ENCODE measurements around the gene SPR.

The SPR gene

DNA sequence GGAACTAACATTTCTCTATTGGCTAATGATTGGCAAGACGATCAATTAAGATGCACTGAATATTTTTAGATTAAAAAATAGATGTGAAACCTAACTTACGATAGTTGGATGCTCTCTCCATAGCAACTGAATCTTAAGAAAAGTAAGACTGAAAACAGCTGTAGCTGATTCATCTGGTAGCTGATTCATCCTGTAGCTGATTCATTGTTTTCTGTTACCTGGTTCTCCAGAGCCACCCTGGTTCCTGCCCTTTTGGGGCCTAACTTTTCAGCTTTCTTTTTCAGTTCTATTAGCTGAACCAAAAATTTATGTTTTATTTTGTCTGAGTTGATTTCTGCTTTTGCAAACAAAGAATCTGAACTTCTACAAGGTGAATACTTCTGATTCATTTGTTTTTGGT lies 22.7 kb upstream of the SPR start:
- H2AFZ ChIP-seq (ENCODE audit: low read depth, low read length): no peak overlapping the region
- H3K4me1 ChIP-seq (ENCODE audit: insufficient read depth, low read length): peaks cover 3% of the 10 kb centered on the region
- H3K9me3 ChIP-seq (ENCODE audit: low read length): no peaks in the 10 kb centered on the region
- H3K27me3 ChIP-seq (ENCODE audit: insufficient read depth, low read length): peaks cover 3% of the 10 kb centered on the region
- H3K36me3 ChIP-seq (ENCODE audit: insufficient read depth, low read length): no peaks in the 10 kb centered on the region
- H3K4me3 ChIP-seq (ENCODE audit: low read length): no peak overlapping the region

DNA sequence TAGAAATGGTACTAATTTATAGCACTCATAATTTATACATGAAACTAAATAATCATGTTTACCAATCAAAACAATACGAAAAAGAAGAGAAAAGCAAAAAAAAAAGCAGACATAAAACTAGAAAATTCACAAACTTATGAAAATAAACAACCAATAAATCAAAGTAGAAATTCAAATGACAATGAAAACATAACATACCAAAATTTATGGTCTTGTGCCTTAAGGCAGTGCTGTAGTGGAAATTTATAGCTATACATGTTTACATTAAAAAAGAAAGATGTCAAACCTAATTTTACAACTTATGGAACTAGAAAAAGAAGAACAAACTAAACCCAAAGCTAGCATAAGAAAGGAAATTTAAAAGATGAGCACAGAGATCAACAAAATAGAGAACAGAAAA lies 16.1 kb upstream of the SPR start:
- no peaks in the 10 kb centered on the region for H3K9me3 ChIP-seq (ENCODE audit: low read length)
- H3K4me1 ChIP-seq (ENCODE audit: insufficient read depth, low read length): no peaks in the 10 kb centered on the region
- H3K36me3 ChIP-seq (ENCODE audit: insufficient read depth, low read length): no peaks in the 10 kb centered on the region
- H2AFZ ChIP-seq (ENCODE audit: low read depth, low read length): no peak overlapping the region
- H3K4me3 ChIP-seq (ENCODE audit: low read length): no peak overlapping the region
- H3K27me3 ChIP-seq (ENCODE audit: insufficient read depth, low read length): peaks cover 2% of the 10 kb centered on the region

DNA sequence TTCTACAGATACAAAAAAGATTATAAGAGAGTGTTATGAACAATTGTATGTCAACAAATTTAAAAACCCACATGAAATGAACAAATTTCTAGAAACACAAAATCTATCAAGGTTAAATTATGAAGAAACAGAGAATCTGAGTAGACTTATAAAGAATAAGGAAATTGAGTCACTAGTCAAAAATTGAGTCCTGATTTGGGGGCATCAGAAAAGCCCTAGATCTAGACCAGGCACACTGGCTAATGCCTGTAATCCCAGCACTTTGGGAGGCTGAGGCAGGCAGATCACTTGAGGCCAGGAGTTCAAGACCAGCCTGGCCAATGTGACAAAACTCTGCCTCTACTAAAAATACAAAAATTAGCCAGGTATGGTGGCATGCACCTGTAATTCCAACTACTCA lies 15.3 kb upstream of the SPR start:
- H2AFZ ChIP-seq (ENCODE audit: low read depth, low read length): no peak overlapping the region
- H3K4me3 ChIP-seq (ENCODE audit: low read length): no peak overlapping the region
- no peaks in the 10 kb centered on the region for H3K36me3 ChIP-seq (ENCODE audit: insufficient read depth, low read length)
- peaks cover 2% of the 10 kb centered on the region for H3K27me3 ChIP-seq (ENCODE audit: insufficient read depth, low read length)
- H3K4me1 ChIP-seq (ENCODE audit: insufficient read depth, low read length): no peaks in the 10 kb centered on the region
- no peaks in the 10 kb centered on the region for H3K9me3 ChIP-seq (ENCODE audit: low read length)

DNA sequence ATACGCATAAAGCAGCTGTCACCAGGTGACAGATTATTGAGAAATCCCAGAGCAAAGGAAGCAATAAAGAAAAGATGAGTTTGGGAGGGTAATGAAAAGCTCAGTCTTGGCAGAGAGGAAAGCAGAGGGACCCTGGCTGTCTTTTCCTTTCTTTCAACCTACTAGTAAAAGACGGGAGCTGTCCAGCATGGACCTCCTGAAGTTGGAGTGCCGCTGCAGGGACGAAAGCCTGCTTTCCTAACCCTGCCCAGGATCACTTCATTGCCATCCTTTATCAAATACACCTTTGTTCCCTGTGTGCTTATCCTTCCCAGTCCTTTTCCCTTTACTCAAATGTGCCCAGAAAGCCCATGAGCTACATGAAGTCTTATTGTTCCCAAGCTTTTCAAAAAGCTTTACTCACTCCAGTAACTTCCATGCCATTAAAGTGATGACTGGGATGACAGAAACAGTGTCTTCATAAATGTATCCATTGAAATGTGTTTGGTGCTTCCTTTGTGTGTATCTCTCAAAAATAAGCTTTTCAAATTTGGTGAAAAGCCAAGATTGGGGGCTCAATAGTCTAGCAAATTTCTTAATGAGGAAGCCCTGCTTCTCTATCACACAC lies 3.7 kb upstream of the SPR start:
- Histone ChIP-seq H3K4me1 (ENCODE audit: insufficient read depth, low read length) (no peaks in the 10 kb centered on the region), H3K9me3 (ENCODE audit: low read length) (no peaks in the 10 kb centered on the region), H2AFZ (ENCODE audit: low read depth, low read length) (no peak overlapping the region), H3K36me3 (ENCODE audit: insufficient read depth, low read length) (no peaks in the 10 kb centered on the region), H3K27me3 (ENCODE audit: insufficient read depth, low read length) (peaks cover 21% of the 10 kb centered on the region), H3K4me3 (ENCODE audit: low read length) (no peak overlapping the region)

DNA sequence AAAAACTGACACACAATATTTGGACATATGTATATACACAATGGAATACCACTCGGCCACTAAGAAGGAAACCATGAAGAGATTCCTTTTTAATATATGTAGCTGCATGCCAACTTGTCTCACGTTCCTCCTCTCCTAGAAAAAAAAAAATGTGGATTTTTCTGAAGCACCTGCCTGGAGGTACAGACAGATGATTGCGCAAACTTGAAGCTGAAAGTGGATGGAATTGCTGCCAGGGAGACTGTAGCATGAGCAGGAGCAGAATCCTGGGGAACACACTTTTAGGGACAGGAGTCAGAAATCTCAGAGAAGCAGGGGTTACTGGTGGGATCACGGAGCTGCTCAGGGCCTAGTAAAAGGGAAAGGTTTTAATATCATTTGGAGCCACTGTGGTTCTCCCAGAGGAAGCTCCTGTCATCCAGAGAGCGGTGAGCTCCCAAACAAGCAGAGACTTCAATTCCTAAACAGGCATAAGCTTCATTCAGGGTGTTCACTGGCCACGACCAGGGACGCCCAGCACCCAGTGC lies 640 bp upstream of the SPR start:
- no peaks in the 10 kb centered on the region for H3K9me3 ChIP-seq (ENCODE audit: low read length)
- H3K36me3 ChIP-seq (ENCODE audit: insufficient read depth, low read length): no peaks in the 10 kb centered on the region
- H3K4me3 ChIP-seq (ENCODE audit: low read length): peak overlapping the region; percentile 52
- peak overlapping the region; percentile 96 for H2AFZ ChIP-seq (ENCODE audit: low read depth, low read length)
- peaks cover 16% of the 10 kb centered on the region for H3K27me3 ChIP-seq (ENCODE audit: insufficient read depth, low read length)
- no peaks in the 10 kb centered on the region for H3K4me1 ChIP-seq (ENCODE audit: insufficient read depth, low read length)

DNA sequence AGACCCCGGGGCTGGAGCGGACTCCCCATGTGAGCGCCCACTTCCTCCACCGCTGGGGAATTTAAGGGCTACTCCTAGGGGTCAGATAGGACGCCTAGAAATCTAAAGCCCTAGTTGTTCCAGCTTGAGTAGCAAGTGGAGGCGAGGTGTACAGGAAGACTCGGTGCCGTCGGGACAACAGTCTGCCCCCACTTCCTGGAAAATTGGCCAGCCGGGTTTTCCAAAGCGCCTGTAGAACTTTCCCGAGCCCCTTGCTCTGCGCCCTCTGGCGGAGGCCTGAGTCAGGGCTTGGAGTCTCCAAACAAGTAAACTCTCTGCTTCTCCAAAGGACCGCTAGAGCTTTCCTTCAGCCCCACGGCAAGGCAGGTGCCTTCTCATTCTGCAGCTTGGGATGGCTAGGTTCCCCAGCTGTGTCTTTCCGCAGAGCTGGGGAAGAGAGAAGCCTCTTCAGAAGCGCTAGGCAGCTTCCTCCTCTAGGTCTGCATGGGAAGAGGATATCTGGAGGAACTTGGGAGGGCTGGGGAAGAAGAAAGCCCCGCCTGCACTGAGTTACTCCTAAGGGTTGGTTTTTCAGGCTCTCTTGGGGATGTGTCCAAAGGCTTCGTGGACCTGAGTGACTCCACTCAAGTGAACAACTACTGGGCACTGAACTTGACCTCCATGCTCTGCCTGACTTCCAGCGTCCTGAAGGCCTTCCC lies 681 bp downstream of the SPR start:
- Histone ChIP-seq H3K36me3 (ENCODE audit: insufficient read depth, low read length) (no peaks in the 10 kb centered on the region), H3K27me3 (ENCODE audit: insufficient read depth, low read length) (peaks cover 16% of the 10 kb centered on the region), H3K9me3 (ENCODE audit: low read length) (no peaks in the 10 kb centered on the region), H2AFZ (ENCODE audit: low read depth, low read length) (peak overlapping the region; percentile 96), H3K4me3 (ENCODE audit: low read length) (peak overlapping the region; percentile 52), H3K4me1 (ENCODE audit: insufficient read depth, low read length) (no peaks in the 10 kb centered on the region)

DNA sequence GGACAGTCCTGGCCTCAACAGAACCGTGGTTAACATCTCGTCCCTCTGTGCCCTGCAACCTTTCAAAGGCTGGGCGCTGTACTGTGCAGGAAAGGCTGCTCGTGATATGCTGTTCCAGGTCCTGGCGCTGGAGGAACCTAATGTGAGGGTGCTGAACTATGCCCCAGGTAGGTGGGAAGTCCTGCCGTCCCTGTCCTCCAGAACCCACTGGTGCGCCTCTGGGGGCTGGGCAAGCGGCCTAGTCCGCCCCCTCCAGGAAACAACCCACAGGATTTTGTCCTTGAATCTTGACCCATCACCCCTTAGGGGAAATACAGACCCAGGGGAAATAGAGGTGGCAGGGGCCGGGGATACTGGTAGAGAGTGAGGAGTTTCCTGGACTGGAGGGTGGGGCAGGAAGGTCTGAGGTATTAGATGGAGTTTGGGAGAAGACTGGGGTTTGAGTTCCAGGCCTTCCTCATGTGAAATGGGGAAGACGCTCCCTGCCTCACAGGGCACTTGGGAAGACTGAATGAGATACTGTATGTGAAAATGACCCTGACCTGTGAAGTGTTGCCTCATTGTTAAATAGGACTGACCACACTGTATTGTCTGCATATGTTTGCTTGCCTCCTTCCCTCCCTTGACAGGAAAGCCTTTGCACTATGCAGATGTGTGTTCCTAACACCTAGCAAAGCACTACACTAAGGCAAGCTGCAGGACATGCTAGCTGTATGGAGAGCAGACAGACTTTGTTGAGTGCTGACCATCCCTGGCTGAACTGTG lies 1.4 kb downstream of the SPR start:
- H3K4me3 ChIP-seq (ENCODE audit: low read length): no peak overlapping the region
- H3K27me3 ChIP-seq (ENCODE audit: insufficient read depth, low read length): peaks cover 16% of the 10 kb centered on the region
- H3K36me3 ChIP-seq (ENCODE audit: insufficient read depth, low read length): no peaks in the 10 kb centered on the region
- no peaks in the 10 kb centered on the region for H3K9me3 ChIP-seq (ENCODE audit: low read length)
- H2AFZ ChIP-seq (ENCODE audit: low read depth, low read length): no peak overlapping the region
- H3K4me1 ChIP-seq (ENCODE audit: insufficient read depth, low read length): no peaks in the 10 kb centered on the region

DNA sequence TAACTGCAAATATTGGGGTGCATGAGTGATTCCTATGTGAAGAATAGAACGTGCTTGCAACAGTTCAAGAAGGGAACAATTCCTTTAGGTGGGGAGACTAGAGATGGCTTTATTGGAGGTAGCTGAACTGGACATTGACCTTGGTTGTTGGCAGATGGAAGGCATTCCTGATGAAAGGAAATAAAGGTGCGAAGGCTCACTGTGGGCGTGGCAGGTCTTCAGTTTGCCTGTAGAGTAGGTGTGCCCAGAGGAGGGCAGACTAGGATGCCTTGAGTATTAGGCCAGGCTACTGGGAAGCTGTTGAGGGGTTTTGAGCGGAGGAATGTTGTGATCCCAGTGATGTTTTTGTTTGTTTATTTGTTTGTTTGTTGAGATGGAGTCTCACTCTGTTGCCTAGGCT lies 2.8 kb downstream of the SPR start:
- no peak overlapping the region for H2AFZ ChIP-seq (ENCODE audit: low read depth, low read length)
- no peak overlapping the region for H3K4me3 ChIP-seq (ENCODE audit: low read length)
- H3K4me1 ChIP-seq (ENCODE audit: insufficient read depth, low read length): no peaks in the 10 kb centered on the region
- peaks cover 24% of the 10 kb centered on the region for H3K27me3 ChIP-seq (ENCODE audit: insufficient read depth, low read length)
- no peaks in the 10 kb centered on the region for H3K36me3 ChIP-seq (ENCODE audit: insufficient read depth, low read length)
- no peaks in the 10 kb centered on the region for H3K9me3 ChIP-seq (ENCODE audit: low read length)

DNA sequence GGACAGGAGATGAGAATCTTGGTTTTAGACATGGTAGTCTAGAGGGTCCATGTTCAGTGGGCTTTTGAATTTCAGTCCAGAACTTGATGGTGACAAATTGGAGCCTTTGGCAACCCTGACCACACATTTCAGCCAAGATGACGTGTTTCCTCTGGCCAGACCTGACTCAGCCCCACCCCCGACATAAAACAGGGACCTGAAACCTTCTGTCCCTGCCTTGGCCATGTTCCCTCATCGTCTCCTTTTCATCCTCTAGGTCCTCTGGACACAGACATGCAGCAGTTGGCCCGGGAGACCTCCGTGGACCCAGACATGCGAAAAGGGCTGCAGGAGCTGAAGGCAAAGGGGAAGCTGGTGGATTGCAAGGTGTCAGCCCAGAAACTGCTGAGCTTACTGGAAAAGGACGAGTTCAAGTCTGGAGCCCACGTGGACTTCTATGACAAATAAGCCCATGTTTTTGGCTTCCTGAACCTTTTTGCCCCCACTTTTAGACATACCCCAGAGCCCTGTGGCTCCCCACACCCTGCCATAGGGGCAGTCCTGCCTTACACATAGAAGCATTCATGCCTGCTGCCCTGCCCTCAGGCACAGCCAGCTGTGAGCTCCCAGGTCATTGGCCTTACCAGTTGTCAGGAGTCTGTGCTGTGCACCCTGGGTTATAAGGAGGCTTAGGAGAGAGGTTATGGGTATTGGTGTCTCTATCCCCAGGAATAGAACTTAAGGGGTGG lies 4.0 kb downstream of the SPR start:
- Histone ChIP-seq H3K9me3 (ENCODE audit: low read length) (no peaks in the 10 kb centered on the region), H2AFZ (ENCODE audit: low read depth, low read length) (no peak overlapping the region), H3K4me3 (ENCODE audit: low read length) (no peak overlapping the region), H3K27me3 (ENCODE audit: insufficient read depth, low read length) (peaks cover 27% of the 10 kb centered on the region), H3K36me3 (ENCODE audit: insufficient read depth, low read length) (no peaks in the 10 kb centered on the region), H3K4me1 (ENCODE audit: insufficient read depth, low read length) (peaks cover 4% of the 10 kb centered on the region)

DNA sequence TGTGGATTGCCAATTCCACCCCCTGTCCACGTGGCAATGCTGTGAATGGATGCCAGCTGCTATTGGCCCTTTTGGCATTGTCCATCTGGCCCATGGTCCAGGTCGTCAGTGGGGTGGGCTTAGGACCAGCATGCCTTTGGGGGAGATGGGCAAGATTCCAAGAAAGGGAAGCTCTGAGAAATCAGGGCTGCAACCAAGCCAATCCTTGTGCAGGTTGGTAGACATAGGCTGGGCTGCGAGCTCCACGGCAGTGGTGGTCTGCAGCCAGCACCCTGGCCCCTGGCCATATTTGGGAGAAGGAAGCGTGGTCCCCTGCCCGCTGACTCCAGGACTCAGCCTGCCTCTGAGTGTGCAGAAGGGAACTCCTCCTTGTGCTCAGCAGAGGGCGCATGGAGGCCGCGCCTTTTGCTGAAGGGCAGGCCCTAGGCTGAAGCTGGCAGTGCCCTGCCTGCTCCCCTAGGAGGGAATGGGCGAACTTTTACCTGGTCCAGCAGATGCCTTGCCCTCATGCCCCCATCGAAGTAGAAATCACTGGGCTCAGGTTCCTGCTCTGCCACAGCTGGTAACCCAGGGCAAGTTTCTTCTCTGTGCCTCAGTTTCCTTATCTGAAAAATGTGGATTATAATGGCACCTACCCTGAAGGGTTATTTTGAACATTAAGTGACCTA lies 5.4 kb downstream of the SPR start:
- no peak overlapping the region for H2AFZ ChIP-seq (ENCODE audit: low read depth, low read length)
- H3K27me3 ChIP-seq (ENCODE audit: insufficient read depth, low read length): peaks cover 31% of the 10 kb centered on the region
- peaks cover 4% of the 10 kb centered on the region for H3K4me1 ChIP-seq (ENCODE audit: insufficient read depth, low read length)
- H3K4me3 ChIP-seq (ENCODE audit: low read length): no peak overlapping the region
- no peaks in the 10 kb centered on the region for H3K9me3 ChIP-seq (ENCODE audit: low read length)
- H3K36me3 ChIP-seq (ENCODE audit: insufficient read depth, low read length): no peaks in the 10 kb centered on the region

DNA sequence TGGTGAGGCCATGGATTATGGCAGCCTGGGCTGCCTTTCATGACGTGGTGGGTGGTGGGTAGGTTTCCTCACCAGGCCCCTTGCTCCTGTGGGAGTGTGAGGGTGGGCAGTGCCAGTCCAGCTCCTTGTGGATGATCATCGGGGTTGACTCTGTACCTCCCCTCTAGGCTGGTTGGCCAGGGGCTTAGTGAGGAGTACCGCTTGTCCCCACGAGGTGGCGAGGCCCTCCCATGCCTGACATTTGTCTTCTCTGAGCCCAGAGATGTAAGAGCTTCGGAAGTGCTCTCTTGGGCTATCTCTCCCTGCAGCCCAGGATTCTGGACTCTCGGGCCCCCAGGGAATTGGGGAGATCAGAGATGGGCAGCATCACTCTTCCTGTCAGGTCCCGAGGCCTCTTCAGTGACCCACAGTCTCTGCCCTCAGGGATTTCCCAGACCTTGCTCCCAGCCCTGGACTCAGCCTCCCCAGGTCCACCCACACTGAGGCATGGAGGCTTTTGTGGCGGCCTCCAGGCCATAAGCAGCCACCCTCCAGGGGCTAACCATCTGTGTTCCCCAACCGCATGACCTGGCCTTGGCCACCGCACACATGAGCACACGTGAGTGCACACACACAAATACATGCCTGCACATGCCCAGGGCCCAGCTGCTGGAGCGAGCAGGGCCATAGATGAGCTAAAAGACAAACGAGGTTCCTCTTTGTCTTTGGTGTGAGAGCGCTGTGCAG lies 6.5 kb downstream of the SPR start:
- H3K4me3 ChIP-seq (ENCODE audit: low read length): no peak overlapping the region
- peaks cover 41% of the 10 kb centered on the region for H3K27me3 ChIP-seq (ENCODE audit: insufficient read depth, low read length)
- H2AFZ ChIP-seq (ENCODE audit: low read depth, low read length): no peak overlapping the region
- H3K4me1 ChIP-seq (ENCODE audit: insufficient read depth, low read length): peaks cover 4% of the 10 kb centered on the region
- no peaks in the 10 kb centered on the region for H3K9me3 ChIP-seq (ENCODE audit: low read length)
- H3K36me3 ChIP-seq (ENCODE audit: insufficient read depth, low read length): no peaks in the 10 kb centered on the region

DNA sequence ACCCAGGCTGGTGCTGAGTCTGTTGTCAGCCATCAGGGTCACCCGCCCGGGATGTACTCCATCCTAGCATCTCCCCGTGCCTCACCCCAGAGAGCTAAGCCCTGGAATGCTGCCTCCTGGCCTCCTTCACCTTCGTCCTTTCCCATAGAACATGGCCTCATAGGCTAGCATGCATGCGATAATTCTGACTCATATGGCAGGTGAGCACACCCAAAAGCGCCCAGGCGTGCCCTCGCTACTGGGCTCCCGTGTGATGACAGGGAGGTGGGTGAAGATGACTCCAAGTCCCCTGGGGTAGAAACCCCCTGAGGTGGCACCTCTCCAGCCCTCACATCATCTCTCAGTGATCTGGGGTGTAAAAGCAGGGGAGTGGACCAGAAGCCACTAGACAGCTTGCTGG lies 7.3 kb downstream of the SPR start:
- Histone ChIP-seq H2AFZ (ENCODE audit: low read depth, low read length) (no peak overlapping the region), H3K4me1 (ENCODE audit: insufficient read depth, low read length) (peaks cover 4% of the 10 kb centered on the region), H3K9me3 (ENCODE audit: low read length) (no peaks in the 10 kb centered on the region), H3K36me3 (ENCODE audit: insufficient read depth, low read length) (no peaks in the 10 kb centered on the region), H3K4me3 (ENCODE audit: low read length) (no peak overlapping the region), H3K27me3 (ENCODE audit: insufficient read depth, low read length) (peaks cover 48% of the 10 kb centered on the region)

All from neuron (in vitro differentiated cells).